22Rv1 (cell line): ENCODE measurements around the gene ACKR3.

ENCODE experiments used
- CTCF ChIP-seq: fragments of 450-650 bp; IDR thresholded peaks from 2 replicates; pipeline ENCODE4 v1.5.1; 2017; ENCODE audit warnings: mild to moderate bottlenecking
- ZFX ChIP-seq: fragments of 450-650 bp; IDR thresholded peaks from 2 replicates; pipeline ENCODE4 v1.6.1; 2017; ENCODE audit warnings: antibody characterized with exemption, borderline replicate concordance

GRCh38 chr2:236568922-236569572 is 578 bp upstream of the ACKR3 start:
- TF ChIP-seq CTCF (no peak), ZFX (no peak)
